Measurements from ENCODE around the gene ARPIN.
"Not testable (repeated sequence)": the region's sequence is repeated elsewhere in the genome, so short reads cannot be mapped to it uniquely, and the experiment has no call there.

Gene ARPIN

DNA sequence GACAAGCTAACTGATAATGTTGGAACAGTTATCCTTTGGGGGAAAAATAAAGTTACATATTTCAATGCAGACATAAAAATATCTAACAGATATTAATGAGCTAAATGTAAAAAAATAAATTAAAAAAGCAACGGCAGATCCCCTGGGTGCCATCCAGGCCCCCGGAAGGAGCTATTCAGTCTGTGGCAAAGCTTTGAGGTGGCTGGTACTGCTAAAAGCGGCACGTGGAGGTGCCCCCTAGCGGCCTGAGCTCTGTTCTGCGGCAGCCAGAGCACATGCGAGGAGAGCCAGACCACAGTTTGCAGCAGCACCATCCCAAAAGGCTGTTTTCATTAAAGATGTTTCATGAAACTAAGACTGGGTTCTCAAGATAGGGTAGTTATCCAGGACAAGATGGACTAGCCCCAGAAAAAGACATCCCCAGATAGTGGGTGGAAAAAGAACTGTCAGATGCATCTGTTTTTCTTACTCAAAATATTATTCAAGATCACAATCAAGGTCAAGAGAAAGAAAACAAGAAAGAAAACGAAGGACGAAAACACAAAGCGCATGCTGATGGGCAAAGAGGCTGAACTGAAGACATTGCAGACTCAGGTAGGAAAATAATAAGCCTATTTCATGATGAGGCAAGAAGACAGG, 37.7 kb downstream of the ARPIN start:
- Histone ChIP-seq H3K36me3 (ENCODE audit: control insufficient read depth, insufficient read depth, low read length) (peaks cover 3% of the 10 kb centered on the region), H3K4me3 (replicated peaks; ENCODE audit: low read depth, low read length) (no peak overlapping the region), H3K27me3 (replicated peaks; ENCODE audit: control insufficient read depth, insufficient read depth, low read length) (no peaks in the 10 kb centered on the region)
- TF ChIP-seq, protein P1, sequence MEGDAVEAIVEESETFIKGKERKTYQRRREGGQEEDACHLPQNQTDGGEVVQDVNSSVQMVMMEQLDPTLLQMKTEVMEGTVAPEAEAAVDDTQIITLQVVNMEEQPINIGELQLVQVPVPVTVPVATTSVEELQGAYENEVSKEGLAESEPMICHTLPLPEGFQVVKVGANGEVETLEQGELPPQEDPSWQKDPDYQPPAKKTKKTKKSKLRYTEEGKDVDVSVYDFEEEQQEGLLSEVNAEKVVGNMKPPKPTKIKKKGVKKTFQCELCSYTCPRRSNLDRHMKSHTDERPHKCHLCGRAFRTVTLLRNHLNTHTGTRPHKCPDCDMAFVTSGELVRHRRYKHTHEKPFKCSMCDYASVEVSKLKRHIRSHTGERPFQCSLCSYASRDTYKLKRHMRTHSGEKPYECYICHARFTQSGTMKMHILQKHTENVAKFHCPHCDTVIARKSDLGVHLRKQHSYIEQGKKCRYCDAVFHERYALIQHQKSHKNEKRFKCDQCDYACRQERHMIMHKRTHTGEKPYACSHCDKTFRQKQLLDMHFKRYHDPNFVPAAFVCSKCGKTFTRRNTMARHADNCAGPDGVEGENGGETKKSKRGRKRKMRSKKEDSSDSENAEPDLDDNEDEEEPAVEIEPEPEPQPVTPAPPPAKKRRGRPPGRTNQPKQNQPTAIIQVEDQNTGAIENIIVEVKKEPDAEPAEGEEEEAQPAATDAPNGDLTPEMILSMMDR (IDR thresholded peaks at IDR 0.05; ENCODE audit: insufficient read depth, low read length, poor library complexity, severe bottlenecking), result peak; percentile 97
- DNase-seq (ENCODE audit: extremely low read depth, insufficient read length), result peak; percentile 61

DNA sequence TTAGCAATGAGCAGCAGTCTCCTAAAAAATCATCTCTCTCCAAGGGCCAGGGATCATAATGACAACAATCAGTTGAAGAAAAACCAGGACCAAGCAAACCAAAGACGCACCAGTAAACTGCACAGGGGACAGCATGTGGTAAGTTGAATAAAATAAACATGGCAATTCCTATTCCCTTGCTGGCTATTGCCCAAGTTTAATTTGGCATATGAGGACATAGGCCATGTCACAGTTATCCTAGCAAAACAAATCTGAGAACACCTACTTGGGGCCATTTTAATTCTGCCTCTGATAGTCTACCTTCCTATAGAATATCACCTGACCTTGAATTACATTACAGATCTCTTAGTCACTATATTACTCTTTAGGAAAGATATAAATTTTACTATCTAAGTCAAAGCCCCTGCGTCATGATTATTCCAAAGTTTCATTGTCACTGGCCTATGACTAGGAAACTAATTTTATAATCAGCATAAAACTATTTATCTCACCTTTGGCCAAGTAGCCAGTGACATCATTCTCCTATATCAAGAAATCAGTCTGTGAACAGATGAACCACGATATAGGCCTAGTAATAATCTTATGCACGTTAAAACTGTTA, 42.0 kb downstream of the ARPIN start:
- no peak overlapping the region for H3K4me3 ChIP-seq (replicated peaks; ENCODE audit: low read depth, low read length)
- TF ChIP-seq, protein P1 (IDR thresholded peaks at IDR 0.05; ENCODE audit: insufficient read depth, low read length, poor library complexity, severe bottlenecking), result no peak
- peaks cover 3% of the 10 kb centered on the region for H3K36me3 ChIP-seq (ENCODE audit: control insufficient read depth, insufficient read depth, low read length)
- no peak for DNase-seq (ENCODE audit: extremely low read depth, insufficient read length)
- H3K27me3 ChIP-seq (replicated peaks; ENCODE audit: control insufficient read depth, insufficient read depth, low read length), result no peaks in the 10 kb centered on the region

DNA sequence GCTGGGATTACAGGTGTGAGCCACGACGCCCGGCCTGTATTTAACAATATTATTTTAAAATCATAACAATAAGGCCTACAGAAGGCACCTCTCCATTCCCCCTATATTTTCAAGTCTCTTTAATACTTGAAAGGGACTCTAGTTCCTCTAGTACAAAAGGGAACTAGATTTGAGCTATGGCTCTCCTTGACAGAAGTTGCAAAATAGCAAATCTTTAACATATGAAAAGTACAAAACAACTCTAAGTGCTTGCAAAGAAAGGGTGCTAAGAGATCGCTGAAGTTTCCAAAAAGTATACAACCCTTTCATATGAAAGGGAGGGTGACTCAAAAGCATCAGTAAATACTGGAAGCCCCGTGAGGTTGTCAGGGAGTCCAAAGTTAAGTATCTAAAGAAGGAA, 42.7 kb downstream of the ARPIN start:
- DNase-seq (ENCODE audit: extremely low read depth, insufficient read length), result no peak
- peaks cover 3% of the 10 kb centered on the region for H3K36me3 ChIP-seq (ENCODE audit: control insufficient read depth, insufficient read depth, low read length)
- H3K27me3 ChIP-seq (replicated peaks; ENCODE audit: control insufficient read depth, insufficient read depth, low read length), result no peaks in the 10 kb centered on the region
- TF ChIP-seq, protein P1 (IDR thresholded peaks at IDR 0.05; ENCODE audit: insufficient read depth, low read length, poor library complexity, severe bottlenecking), result no peak
- H3K4me3 ChIP-seq (replicated peaks; ENCODE audit: low read depth, low read length), result no peak overlapping the region

DNA sequence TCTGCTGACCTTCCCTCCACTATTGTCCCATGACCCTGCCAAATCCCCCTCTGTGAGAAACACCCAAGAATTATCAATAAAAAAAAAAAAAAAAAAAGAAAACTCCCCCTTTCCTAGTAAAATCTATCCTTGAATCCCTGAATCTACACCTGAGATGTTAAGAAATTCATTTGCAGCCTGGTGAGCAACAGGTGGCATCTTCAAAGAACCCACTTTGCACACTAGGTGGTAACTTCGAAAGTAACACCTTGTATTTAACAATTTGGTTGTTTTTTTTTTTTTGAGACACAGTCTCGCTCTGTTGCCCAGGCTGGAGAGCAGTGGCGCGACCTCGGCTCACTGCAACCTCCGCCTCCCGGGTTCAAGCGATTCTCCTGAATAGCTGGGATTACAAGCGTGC, 43.3 kb downstream of the ARPIN start:
- not testable (repeated sequence) for H3K4me3 ChIP-seq (replicated peaks; ENCODE audit: low read depth, low read length); H3K36me3 ChIP-seq (ENCODE audit: control insufficient read depth, insufficient read depth, low read length); H3K27me3 ChIP-seq (replicated peaks; ENCODE audit: control insufficient read depth, insufficient read depth, low read length); DNase-seq (ENCODE audit: extremely low read depth, insufficient read length)

DNA sequence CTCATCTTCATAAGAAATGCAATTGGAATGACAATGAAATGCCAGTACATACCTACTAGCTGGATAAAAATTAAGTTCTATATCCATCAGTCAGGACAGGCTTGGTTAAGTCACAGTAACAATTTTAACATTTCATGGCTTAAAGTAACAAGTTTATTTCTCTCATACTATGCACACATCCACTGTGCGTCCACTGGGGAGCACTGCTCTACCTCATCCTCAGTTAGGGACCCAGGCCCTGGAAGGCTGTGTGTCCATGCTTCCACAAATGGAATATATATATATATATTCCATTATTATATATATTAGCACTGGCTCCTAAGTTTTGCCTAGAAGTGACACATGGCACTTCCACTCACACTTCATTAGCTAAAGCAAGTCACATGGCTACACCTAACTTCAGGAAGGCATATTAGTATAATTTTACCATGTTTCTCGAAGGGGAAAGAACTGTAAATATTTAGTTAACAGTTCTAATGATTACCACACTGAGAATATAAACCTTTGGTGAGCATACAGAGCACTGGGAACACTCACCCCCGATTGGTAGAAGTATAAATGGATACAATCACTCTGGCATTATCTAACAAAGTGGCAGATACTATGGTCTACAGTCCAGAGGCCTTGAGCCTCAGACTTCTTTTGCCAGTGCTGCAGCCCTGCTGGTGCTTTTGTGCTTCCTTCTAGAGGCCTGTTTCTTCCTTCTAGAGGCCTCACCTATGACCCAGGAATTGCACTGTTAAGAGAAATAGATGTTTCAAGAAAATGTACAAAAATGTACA, 47.6 kb downstream of the ARPIN start:
- DNase-seq (ENCODE audit: extremely low read depth, insufficient read length), result no peak
- H3K27me3 ChIP-seq (replicated peaks; ENCODE audit: control insufficient read depth, insufficient read depth, low read length), result no peaks in the 10 kb centered on the region
- peaks cover 3% of the 10 kb centered on the region for H3K36me3 ChIP-seq (ENCODE audit: control insufficient read depth, insufficient read depth, low read length)
- no peak overlapping the region for H3K4me3 ChIP-seq (replicated peaks; ENCODE audit: low read depth, low read length)
- TF ChIP-seq, protein P1 (IDR thresholded peaks at IDR 0.05; ENCODE audit: insufficient read depth, low read length, poor library complexity, severe bottlenecking), result no peak

DNA sequence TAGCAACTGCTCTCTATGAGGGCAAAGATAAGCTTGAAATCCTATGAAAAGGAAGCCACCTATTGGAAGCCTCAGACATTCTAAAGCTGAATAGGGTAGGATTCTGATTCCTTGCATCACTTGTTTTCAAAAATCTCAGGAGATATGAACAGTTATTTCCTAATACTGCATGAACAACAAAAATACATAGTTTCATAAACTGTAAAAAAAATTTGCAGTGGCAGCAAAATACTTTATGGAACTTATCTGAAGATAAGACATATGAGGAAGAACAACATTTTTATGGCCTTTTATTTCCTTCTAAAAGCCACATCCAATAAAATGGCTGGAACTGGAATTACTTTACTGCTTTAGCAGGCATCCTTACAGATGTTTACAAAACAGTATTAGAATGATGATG, 48.8 kb downstream of the ARPIN start:
- DNase-seq (ENCODE audit: extremely low read depth, insufficient read length), result no peak
- no peaks in the 10 kb centered on the region for H3K27me3 ChIP-seq (replicated peaks; ENCODE audit: control insufficient read depth, insufficient read depth, low read length)
- H3K36me3 ChIP-seq (ENCODE audit: control insufficient read depth, insufficient read depth, low read length), result peaks cover 3% of the 10 kb centered on the region
- TF ChIP-seq, protein P1 (IDR thresholded peaks at IDR 0.05; ENCODE audit: insufficient read depth, low read length, poor library complexity, severe bottlenecking), result no peak
- no peak overlapping the region for H3K4me3 ChIP-seq (replicated peaks; ENCODE audit: low read depth, low read length)
